Stimulated activated CD8-positive, alpha-beta memory T cell treated with anti-CD3 and anti-CD28 coated beads, Interleukin-15, amount 100 ng/mL, for 4 hours (primary cell): ENCODE results near the gene CPSF6.
"Not testable (repeated sequence)": the region's sequence is repeated elsewhere in the genome, so short reads cannot be mapped to it uniquely, and the experiment has no call there.

ENCODE experiments used
- DNase-seq, 2 donors: peaks; one replicate each; pipeline ENCODE4 v3.0.0-alpha.2; 2020; ENCODE audit warnings: low read depth in 2 of 2

The CPSF6 gene, protein sequence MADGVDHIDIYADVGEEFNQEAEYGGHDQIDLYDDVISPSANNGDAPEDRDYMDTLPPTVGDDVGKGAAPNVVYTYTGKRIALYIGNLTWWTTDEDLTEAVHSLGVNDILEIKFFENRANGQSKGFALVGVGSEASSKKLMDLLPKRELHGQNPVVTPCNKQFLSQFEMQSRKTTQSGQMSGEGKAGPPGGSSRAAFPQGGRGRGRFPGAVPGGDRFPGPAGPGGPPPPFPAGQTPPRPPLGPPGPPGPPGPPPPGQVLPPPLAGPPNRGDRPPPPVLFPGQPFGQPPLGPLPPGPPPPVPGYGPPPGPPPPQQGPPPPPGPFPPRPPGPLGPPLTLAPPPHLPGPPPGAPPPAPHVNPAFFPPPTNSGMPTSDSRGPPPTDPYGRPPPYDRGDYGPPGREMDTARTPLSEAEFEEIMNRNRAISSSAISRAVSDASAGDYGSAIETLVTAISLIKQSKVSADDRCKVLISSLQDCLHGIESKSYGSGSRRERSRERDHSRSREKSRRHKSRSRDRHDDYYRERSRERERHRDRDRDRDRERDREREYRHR

DNA sequence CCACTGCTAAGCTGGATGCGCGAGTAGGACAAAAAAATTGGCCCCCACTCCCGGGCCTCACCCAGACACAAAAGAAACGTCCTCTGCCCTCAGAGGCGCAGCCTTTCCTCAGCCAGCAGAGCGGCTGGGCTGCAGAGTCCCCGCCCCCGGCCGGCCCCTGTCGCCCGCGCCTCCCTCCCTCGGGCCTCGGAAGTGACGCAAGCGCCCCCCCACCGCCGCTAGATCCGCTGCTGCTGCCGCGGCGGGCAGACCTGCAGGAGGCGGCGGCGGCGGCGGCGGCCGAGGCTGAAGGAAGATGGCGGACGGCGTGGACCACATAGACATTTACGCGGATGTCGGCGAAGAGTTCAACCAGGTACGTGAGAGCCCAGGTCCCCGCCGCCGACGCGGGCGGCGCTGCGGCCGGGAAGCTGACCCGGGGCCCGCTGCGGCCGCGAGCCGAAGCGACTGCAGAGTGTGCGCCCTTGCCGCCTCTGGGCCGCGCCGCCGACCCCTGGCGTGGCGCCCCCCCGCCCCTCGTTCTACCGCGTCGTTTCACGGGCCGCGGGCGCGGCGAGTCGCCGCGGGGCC lies at the start of gene CPSF6:
Gene CPSF6 (plus strand): TSS at position 218 of the 570 bp plus-strand sequence. CDS start 78 bp downstream, at position 296.
- DNase-seq = peak; percentile 89 to 94

DNA sequence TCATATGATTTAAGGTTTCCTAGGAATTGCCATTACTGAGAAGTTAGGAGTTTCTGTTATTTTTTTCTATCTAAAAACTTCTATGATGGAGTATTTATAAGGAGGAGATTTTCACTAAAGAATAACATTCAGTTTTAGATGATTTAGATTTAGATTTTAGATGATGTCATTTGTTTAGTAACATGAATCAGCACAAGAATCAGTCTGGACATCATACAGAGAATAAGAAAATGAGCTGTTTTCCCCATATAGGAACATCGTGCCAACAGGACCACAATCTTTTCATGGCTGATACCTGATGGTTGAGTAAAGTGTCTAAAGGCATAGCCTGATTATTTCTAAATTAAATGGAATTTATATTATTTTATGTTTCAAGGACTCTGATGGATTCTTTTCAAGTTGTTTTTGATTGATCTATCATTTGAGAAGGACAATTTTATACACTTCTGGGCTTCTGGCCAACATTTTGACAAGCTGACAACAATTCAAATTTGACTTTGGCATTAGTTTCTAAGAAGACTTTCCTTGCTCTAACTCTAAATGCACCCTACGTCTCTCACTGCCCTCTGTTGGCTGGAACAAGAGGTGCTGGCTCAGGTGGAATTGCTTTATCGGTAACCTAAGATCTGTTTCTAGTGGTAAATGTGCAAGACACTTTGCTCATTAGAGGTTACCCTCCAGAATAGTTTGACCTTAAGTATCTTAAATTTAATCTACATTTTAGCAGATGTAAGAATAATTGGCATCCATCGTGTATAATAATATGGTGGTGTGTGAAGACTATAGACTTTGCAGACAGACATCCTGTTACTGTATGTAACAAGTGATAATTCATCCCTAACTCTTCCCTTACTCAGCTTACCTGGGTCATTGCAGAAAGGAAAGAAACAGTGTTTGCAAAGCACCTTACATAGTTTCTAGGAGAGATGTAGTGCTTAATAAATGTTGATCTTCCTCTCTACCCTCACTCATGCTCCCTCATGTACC lies 42.8 kb upstream of the CPSF6 start:
- DNase-seq = no peak

DNA sequence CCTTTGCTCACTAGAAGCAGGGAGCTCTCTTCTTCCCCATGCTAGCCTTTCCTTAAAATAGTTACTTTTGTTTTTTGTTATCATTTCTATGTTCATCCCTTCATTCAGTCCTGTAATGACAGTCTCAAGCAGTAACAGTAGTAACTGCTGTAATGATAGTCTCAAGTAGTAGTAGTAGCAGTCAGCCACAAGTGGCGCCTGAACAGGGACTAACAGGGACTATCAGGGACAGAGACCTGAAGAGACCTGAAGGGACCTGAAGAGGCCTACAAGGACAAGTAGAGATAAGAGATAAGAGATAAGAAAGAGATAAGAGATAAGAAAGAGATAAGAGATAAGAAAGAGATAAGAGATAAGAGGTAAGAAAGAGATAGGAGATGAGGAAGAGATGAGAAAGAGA lies 39.4 kb upstream of the CPSF6 start:
- DNase-seq = not testable (repeated sequence)

DNA sequence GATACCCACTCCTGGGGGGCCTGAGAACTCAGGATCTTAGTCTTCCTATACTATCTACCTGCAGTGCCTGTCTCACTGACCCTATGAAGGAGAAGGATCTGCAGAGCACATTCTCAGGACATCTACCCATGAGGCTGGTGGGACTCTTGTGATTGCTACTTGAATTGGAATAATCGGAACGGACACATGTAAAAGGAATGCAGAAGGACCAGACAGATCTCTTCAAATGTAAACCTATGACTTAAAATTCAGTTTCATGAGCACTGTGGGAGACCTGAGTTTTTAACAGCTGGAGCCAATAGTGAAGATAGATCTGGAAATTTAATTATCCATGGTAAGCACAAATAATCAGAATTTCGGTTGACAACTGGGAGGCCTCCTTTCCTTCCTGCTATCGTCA lies 35.2 kb upstream of the CPSF6 start:
- no peak for DNase-seq

DNA sequence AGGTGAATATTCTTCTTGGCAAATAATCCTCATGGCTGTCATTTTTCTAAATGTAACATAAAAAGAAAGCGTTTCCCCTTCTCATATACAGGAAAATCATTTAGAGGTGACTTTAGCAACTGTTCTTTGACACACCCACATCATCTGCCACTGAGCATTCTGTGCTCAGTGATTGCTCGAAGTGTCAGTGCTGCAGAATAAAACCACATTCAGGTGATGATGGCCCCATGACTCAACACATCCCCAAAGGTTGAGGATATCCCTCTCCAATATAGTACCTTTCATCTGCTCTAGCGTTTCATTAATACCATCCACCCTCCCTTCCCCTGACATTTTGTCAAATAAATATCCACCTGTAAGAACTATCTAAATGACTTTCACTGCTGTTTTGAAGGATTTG lies 28.7 kb upstream of the CPSF6 start:
- no peak for DNase-seq

DNA sequence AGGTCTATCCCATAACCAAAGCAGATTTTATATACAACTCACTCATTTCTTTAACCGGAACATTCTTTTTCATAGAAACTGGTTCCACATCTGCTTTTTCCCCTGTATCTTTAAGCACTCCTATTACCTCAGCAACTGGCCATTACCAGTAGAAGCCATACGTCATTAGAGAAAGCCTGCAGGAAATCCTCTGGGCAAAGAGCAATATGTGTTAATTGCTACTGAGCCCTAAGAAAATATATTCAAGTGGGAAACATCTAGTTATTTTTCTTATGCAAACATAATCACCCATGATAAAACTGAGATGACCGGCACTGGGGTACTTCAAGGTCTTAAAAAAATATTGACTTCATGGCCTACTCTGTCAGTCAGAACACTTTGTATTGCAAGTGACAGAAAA lies 28.2 kb upstream of the CPSF6 start:
- DNase-seq = no peak

DNA sequence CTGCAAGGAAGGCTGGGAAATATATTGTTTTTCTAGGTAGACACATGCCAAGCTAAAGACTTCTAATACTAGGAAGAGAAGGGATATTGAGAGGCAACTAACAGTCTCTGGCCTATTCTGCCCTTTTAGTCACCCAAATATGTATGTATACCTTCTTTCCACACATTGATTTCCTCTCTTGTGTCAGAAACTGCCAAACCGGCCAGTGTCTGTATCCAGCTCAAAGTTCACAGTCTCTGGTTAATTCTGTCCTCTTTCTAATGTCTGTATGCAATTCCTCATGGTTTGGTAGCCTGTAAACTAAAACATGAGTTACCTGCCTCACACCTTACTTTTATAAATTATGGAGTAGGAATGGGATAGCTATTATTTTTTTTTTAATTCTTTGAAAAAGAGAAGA lies 25.2 kb upstream of the CPSF6 start:
- no peak for DNase-seq

DNA sequence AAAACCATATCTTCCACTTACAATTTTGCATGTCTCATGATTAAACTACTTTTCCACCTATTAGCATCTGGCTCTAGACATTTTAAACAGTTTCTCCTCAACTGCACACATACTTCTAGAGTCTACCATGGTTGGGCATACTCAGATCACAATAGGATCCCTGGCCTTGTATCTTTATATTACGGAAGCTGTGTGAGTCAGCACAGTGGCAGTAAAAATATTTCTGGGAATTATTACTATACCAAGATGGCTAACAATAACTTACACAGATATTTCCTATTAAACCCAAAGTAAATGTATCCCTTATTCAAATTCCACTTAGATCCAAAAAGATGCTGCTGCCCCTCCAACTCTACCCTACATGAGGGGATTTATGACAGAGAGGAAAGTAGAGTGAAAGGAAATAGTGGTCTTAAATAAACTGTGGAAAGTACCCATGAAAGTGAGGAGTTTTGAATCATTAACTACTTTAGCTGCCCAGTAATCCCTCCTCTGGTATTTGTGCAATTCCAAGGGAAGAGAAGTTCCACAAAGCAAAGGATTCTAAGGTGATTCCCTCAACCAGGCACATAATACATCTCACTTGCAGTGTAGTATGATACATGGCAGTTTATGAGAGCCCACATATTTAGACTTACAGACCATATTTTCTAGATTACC lies 14.0 kb upstream of the CPSF6 start:
- no peak for DNase-seq

DNA sequence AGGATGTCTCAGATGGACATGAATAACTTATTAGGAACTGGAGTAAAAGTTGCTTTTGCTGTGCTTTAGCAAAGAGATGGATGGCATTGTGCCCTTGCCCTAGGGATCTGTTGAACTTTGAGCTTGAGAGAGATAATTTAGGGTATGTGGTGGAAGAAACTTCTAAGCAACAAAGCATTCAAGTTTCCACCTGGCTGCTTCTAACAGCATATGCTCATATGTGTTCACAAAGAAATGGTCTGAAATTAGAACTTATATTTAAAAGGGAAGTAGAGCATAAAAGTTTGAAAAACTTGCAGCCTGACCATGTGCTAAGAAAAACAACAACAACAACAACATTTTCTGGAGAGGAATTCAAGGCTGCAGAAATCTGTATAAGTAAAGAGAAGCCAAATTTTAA lies 7.9 kb upstream of the CPSF6 start:
- DNase-seq = no peak

DNA sequence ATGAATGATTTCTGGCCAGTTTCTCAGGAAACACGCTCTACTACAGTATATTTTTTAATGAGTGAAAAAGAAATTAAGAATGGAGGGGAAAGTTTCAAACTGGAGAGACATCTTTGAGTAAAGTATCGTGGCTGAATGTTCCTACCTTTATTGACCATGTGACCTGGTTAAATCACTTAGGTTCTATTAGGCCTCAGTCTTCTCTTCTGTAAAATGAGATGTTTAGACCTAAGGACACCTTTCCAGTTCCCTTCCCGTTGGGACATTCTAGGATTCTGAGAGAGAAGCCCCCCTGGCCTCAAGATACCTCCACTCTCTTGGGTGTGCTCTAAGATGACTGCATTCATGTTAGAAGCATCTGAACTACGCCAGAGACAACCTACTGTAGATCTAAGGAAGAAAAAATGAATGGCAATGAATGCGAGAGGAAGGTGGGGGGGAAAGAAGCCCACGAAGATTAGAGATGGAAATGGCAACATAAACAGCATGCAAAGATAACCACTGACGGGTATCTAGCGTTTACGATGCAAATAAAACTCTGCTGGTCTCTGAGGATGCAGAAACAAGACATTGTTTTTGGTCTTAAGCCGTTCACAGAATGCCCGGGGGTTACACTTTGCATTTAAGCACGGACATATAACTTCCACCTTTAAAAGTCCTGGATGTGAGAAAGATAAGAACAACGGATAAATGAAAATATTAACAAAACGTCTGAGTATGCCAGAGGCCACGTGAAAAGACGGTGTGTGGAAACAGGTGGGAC lies 599 bp upstream of the CPSF6 start:
- no peak for DNase-seq

DNA sequence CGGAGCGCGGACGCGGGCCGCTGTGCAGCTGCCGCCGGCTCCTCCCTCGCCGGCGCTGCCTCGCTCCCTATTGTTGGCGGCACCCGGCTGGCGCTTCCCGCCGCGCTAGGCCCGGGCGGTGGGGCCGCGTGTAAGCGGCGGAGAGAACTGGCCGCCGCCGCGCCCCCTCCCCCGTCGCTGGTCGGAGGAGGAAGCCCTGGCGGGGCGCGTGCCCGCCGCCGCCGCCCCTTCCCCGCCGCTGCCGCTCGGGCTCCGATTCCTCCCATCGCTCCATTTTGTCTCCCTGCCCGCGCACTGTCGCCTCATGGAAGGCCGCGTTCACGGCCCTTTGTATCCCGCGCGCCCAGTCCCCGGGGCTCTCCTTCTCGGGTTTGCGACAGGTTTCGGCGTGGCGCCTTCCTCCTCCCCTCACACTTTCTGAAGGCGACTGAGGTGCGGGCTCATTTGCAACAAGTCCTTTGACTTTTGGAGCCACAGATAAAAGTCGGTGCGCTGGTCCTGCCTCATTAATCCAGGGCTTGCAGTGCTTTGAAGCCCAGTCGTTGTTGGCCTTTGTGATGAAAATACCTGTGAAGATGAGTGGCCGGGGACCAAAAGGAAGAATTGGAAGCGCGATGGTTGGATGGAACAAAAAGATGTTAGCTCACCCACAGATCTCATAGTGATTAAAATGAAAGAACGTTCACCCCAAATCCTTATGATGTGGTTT lies 707 bp downstream of the CPSF6 start:
- peak; percentile 16 to 27 for DNase-seq

DNA sequence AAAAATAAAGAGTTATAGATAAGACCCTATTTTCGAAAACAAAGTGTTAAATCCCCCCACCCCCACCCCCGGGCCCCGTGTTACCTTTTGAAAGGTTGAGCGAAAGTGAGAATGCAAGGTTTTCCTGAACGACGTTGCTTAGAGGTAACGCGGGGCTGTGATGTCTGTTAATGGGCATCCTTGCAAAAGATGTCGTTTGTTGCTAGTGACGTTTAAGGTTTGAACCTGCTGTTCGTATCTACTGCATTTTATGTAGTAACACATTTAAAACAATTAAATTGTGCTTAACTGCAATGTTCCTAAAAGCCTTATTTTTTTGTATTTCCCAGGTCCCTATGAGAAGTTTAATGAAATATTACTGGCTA lies 1.2 kb downstream of the CPSF6 start:
- peak in 1 of 2 donors; percentile 5 for DNase-seq

DNA sequence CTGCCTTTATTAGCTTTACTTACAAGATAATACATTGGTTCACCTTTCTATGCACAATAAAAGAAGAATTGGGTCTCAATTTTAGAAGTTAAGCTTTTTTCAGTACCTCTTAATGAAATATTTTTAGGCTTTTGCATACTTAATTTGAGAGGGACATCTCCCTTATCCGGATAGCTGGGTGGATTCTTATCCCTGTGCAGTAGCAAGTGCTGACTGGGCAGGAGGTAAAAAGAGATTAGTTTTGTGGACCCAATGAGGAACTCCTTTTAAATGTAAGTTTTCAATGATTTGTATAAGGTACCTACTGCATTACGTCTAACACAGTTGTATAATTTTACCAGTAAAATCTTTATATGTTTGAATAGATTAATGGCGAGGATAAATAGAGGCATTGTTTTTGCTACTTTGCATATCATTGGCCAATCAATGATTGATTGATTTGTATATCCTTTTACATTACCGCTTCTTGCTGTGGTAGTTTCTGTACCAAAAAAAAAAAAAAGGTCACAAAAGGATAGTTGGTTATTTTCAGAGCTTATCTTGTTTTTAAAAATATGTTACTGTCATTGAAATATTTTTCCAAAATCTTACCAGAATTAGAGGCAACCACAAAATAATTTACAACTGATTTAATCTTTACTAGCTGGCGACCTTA lies 2.2 kb downstream of the CPSF6 start:
- DNase-seq = no peak

DNA sequence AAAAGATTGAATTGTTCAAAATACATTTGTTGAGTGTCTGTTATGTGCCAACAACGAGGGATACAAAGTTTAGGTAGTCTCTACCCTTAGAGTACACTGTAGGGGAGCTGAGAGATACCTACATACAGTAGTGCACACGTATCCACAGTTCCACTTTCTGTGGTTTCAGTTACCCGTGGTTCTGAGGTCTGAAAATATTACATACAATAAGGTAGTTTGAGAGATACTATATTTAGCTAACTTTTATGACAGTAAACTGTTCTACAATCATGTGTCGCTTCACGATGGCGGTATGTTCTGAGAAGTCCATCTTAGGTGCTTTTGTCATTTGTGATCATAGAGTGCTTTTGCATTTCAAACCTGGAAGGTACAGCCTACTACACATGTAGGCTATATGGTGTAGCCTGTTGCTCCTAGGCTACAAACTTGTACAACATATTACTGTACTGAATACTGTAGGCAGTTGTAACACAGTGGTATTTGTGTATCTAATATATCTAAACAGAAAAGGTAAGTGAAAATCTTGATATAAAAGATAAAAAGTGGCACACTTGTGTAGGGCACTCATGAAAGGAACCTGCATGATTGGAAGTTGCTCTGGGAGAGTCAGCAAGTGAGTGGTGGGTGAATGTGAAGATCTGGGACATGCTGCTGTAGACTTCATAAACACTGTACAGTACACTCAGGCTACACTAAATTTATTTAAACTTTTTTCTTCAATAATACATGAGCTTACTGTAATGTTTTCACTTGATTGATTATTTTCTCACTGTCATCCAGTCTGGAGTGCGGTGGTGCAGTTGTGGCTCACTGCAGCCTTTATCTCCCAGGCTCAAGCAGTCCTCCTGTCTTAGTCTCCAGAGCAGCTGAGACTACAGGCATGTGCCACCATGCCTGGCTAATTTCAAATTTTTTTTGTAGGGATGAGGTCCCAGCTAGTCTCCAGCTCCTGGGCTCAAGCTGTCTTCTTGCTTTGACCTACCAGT lies 4.0 kb downstream of the CPSF6 start:
- DNase-seq = no peak

DNA sequence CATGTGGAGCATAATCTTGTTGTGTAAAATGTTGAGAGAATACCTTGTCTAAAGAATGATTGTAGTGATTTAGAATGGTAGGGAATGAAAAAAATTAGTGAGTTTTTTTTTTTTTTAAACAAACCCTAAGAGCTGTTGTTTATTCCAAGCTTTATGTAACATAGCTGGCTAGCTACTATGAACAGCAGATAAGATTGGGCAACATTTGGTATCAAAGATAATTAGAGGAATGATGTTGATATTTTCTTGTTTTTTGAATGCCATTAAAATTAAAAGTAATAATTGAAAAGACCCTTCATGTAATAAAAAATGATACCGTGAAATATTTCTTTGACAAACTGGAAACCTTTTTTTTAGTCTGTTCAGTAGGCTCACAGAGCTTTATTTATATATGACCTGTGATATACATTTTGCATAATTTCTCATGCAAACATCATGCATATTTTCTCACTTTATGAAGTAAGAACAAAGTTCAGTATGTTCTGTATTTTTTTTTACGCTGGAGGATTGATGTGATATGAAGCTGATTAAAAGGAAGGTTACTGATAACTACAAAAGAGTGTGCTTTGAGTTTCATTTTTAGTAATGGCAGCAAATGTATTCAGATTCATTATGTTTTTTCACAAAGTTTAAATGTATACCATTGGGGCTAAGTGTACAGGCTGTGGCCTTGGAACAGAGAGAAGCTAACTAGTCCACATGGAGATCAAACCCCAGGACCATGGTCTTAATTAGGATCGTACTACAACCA lies 8.1 kb downstream of the CPSF6 start:
- DNase-seq = no peak

DNA sequence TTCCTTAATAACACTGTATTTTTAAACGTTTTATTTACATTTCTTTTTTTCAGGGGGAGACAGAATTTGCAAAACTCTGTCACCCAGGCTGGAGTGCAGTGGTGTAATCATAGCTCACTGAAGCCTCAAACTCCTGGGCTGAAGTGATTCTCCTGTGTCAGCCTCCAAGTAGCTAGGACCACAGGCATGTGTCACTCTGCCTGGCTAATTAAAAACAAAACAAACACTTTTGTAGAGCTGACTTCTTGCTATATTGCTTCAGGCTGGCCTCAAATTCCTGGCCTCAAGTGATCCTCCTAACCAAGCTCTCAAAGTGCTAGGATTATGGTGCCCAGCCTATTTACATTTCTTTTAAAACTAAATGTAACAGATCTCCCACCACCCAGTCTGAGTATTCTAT lies 12.7 kb downstream of the CPSF6 start:
- no peak for DNase-seq

DNA sequence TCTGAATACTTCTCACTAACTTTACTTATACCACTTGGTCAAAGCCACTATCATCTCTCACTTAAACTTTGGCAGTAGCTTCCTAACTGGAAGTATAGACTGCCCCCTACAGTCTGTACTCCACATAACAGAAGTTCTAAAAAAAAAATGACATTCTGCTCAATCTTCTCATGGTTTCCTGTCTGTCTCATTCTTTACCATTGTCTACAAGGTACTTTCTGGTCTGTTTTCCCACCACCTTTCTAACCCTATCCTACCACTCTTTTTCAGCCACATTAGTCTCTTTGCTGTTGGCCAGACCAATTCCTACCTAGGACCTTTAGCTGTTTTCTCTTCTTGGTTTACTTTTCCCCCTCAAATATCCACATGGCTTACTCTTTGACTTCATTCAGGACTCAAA lies 14.7 kb downstream of the CPSF6 start:
- no peak for DNase-seq

DNA sequence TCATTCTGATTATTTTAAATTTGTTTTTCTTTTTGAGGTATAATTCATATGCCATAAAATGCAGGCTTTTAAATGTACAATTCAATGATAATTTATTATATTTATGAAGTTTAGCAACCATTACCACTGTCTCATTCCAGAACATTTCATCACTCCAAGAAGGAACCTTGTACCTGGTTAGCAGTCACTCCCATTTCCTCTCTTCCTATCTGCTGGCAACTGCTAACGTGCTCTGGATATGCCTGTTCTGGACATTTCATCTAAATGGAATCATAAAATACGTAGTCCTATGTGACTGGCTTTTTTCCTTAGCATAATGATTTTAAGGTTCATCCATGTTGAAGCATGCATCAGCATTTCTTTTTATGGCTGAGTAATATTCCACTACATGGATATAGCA lies 15.5 kb downstream of the CPSF6 start:
- no peak for DNase-seq
